CD14-positive monocyte (primary cell): ENCODE data around the gene PLCH1. TPM values are rescaled to one million over a fixed set of nuclear protein-coding genes. Genes with fewer than 3 reads are reported as not detected.

Source experiments
- DNase-seq, 3 donors: peaks; one replicate each; pipeline ENCODE4 v3.0.0-alpha.2; 2011 to 2022
- H2AFZ ChIP-seq: 2 replicates; pipeline ENCODE4 v1.6.0; 2012; ENCODE audit warnings: mild to moderate bottlenecking, low read depth, low read length, inconsistent platforms; ENCODE audit not compliant: insufficient read depth, poor library complexity, severe bottlenecking
- H3K27ac ChIP-seq, 2 donors: 1 replicate in 1 of 2; 2 replicates in 1 of 2; pipeline ENCODE4 v1.5.1; 2012 to 2013; ENCODE audit warnings: low read length in 2 of 2, control low read depth in 1 of 2, inconsistent platforms in 1 of 2, low read depth in 1 of 2, mild to moderate bottlenecking in 1 of 2
- H3K27me3 ChIP-seq, 2 donors: one replicate each; pipeline versions ENCODE4 v1.6.0 to v1.6.1; 2011 to 2013; ENCODE audit warnings: low read length in 2 of 2; ENCODE audit not compliant: control insufficient read depth in 2 of 2, insufficient read depth in 2 of 2
- H3K36me3 ChIP-seq, 2 donors: replicated peaks in 1 of 2; 1 replicate in 1 of 2; 2 replicates in 1 of 2; pipeline versions ENCODE4 v1.5.1 to v1.6.1; 2012 to 2013; ENCODE audit warnings: low read length in 2 of 2, control low read depth in 1 of 2, inconsistent platforms in 1 of 2, mild to moderate bottlenecking in 1 of 2; ENCODE audit not compliant: insufficient read depth in 2 of 2, control insufficient read depth in 1 of 2
- H3K4me1 ChIP-seq, 2 donors: 1 replicate in 1 of 2; 2 replicates in 1 of 2; pipeline versions ENCODE4 v1.5.1 to v1.6.1; 2012 to 2013; ENCODE audit warnings: low read length in 2 of 2, control low read depth in 1 of 2, inconsistent platforms in 1 of 2, mild to moderate bottlenecking in 1 of 2, moderate library complexity in 1 of 2; ENCODE audit not compliant: insufficient read depth in 2 of 2, control insufficient read depth in 1 of 2
- H3K4me2 ChIP-seq: replicated peaks from 2 replicates; pipeline ENCODE3; 2012; ENCODE audit warnings: low read length, moderate library complexity, mild to moderate bottlenecking; ENCODE audit not compliant: poor library complexity, severe bottlenecking; ENCODE audit errors: extremely low read depth
- H3K4me3 ChIP-seq, 3 experiments: fragments of 200-600 bp in 1 of 3; sonication (generic) in 1 of 3; replicated peaks in 1 of 3; 1 replicate in 2 of 3; 2 replicates in 1 of 3; pipeline ENCODE4 v1.5.1; 2011 to 2013; ENCODE audit warnings: low read length in 3 of 3, mild to moderate bottlenecking in 3 of 3, control low read depth in 2 of 3, low read depth in 2 of 3, inconsistent platforms in 1 of 3, moderate library complexity in 1 of 3
- H3K79me2 ChIP-seq: 2 replicates; pipeline ENCODE4 v1.6.0; 2012; ENCODE audit warnings: mild to moderate bottlenecking, control low read depth, inconsistent platforms, low read length, moderate library complexity; ENCODE audit not compliant: insufficient read depth
- H3K9ac ChIP-seq: 2 replicates; pipeline ENCODE4 v1.6.0; 2017; ENCODE audit warnings: low read length, mild to moderate bottlenecking; ENCODE audit not compliant: insufficient read depth, poor library complexity, severe bottlenecking
- H3K9me3 ChIP-seq, 2 donors: replicated peaks in 1 of 2; 1 replicate in 1 of 2; 2 replicates in 1 of 2; pipeline versions ENCODE4 v1.5.1 to v1.6.1; 2012 to 2013; ENCODE audit warnings: low read length in 2 of 2, control low read depth in 1 of 2; ENCODE audit not compliant: control insufficient read depth in 1 of 2, insufficient read depth in 1 of 2
- H4K20me1 ChIP-seq: 2 replicates; pipeline ENCODE4 v1.6.0; 2012; ENCODE audit warnings: mild to moderate bottlenecking, low read length, control low read depth, moderate library complexity; ENCODE audit not compliant: insufficient read depth
- H3K27ac Mint-ChIP-seq, 7 donors: one replicate each; pipeline ENCODE4 v1.8.0; 2020; ENCODE audit warnings: mild to moderate bottlenecking in 7 of 7, mixed read lengths in 7 of 7, moderate library complexity in 6 of 7, inconsistent platforms in 2 of 7
- H3K27me3 Mint-ChIP-seq, 3 donors: one replicate each; pipeline ENCODE4 v1.8.0; 2021 to 2022; ENCODE audit warnings: low read depth in 3 of 3, mild to moderate bottlenecking in 3 of 3, mixed read lengths in 3 of 3, moderate library complexity in 3 of 3, inconsistent platforms in 1 of 3
- H3K36me3 Mint-ChIP-seq, 2 donors: one replicate each; pipeline ENCODE4 v1.8.0; 2020; ENCODE audit warnings: mixed read lengths in 2 of 2, inconsistent platforms in 1 of 2, mild to moderate bottlenecking in 1 of 2
- H3K4me1 Mint-ChIP-seq: one replicate; pipeline ENCODE4 v1.8.0; 2020; ENCODE audit warnings: mild to moderate bottlenecking, mixed read lengths
- H3K4me3 Mint-ChIP-seq, 2 donors: one replicate each; pipeline ENCODE4 v1.8.0; 2020; ENCODE audit warnings: mild to moderate bottlenecking in 2 of 2, mixed read lengths in 2 of 2, moderate library complexity in 1 of 2
- H3K9me3 Mint-ChIP-seq, 7 donors: one replicate each; pipeline ENCODE4 v1.8.0; 2020 to 2022; ENCODE audit warnings: mixed read lengths in 7 of 7, mild to moderate bottlenecking in 6 of 7, moderate library complexity in 6 of 7, inconsistent platforms in 2 of 7
- WGBS: methylation state at CpG from one replicate; pipeline ENCODE4 v1.1.5; 2013; ENCODE audit warnings: missing lambda C conversion rate; ENCODE audit not compliant: insufficient coverage; 5-methylcytosine and 5-hydroxymethylcytosine counted together
- intact Hi-C, 2 donors: fragments of 100-400 bp; cut with micrococcal nuclease; formaldehyde crosslinking; loops; one replicate each; pipeline versions ENCODE4 v1.15.0 to v1.15.1; 2023
- polyA plus RNA-seq, 3 donors: library from polyadenylated mRNA; depleted of rRNA in 1 of 3; unstranded in 2 of 3; stranded (reverse) in 1 of 3; fragments of 300-500 nt in 2 of 3; fragments of >200 nt in 1 of 3; fragmentation: Illumina TruSeq in 2 of 3; gene quantifications; 1 replicate in 2 of 3; 2 replicates in 1 of 3; pipeline ENCODE4 v1.2.3, GENCODE V29; 2012 to 2021
- TF ChIP-seq, protein P1 (sequence below): fragments of 200-600 bp; IDR thresholded peaks from one replicate; pipeline ENCODE4 v1.8.0; 2022; ENCODE audit warnings: antibody characterized with exemption, mild to moderate bottlenecking

PLCH1 gene
- polyA plus RNA-seq, 3 donors = not detected

DNA sequence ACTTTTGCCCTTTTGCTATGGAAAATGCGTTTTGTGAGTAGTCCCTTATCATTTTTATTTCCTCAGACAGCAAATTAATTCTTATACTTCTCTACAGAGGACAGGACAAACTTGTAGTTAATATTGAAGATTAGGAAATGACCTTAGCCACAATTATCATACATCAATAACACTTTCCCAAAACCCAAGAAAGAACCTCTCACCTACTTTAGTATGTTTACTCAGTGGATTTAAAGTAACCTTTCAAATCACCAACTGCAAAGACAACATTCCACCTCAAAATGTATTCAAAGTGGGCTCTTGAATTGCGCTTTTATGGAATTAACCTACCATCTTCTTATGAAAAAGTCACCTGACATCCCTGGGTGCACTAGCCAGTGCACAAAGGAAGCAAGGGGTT lies 107.3 kb downstream of the PLCH1 start:
- no peaks in the 10 kb centered on the region for H3K4me1 Mint-ChIP-seq
- no peaks in the 10 kb centered on the region for H3K36me3 Mint-ChIP-seq

DNA sequence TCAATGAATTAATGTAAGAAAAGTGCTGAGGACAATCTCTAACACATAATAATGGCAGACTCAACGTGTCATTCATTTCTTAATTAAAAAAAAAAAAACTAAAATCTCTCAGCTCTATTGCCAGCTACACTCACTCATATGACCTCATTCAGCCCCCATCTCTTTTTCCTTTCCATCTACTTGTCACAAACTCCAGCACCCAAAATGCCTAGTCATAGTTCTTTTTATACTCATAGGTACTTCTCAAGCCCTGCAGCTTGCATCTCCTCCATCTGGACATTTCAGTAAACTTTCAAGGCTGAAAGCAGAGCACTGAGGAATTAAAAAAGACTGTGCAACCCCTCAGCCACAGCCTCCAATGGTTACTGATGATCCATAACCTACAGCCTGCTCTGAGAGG lies 109.8 kb downstream of the PLCH1 start:
- TF ChIP-seq, protein P1, sequence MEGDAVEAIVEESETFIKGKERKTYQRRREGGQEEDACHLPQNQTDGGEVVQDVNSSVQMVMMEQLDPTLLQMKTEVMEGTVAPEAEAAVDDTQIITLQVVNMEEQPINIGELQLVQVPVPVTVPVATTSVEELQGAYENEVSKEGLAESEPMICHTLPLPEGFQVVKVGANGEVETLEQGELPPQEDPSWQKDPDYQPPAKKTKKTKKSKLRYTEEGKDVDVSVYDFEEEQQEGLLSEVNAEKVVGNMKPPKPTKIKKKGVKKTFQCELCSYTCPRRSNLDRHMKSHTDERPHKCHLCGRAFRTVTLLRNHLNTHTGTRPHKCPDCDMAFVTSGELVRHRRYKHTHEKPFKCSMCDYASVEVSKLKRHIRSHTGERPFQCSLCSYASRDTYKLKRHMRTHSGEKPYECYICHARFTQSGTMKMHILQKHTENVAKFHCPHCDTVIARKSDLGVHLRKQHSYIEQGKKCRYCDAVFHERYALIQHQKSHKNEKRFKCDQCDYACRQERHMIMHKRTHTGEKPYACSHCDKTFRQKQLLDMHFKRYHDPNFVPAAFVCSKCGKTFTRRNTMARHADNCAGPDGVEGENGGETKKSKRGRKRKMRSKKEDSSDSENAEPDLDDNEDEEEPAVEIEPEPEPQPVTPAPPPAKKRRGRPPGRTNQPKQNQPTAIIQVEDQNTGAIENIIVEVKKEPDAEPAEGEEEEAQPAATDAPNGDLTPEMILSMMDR = no peak
- Mint-ChIP-seq H3K9me3 (peaks cover 0 to 4% (median 0%) of the 10 kb centered on the region in 7 donors), H3K36me3 (no peaks in the 10 kb centered on the region), H3K4me1 (no peaks in the 10 kb centered on the region), H3K27me3 (peaks cover 0 to 2% (median 0%) of the 10 kb centered on the region in 3 donors), H3K4me3 (no peak overlapping the region), H3K27ac (no peak overlapping the region)
- H2AFZ ChIP-seq = no peak overlapping the region
- no peaks in the 10 kb centered on the region for H4K20me1 ChIP-seq
- intact Hi-C loops = no loop called here
- no peaks in the 10 kb centered on the region for H3K9me3 ChIP-seq
- no peaks in the 10 kb centered on the region for H3K4me1 ChIP-seq
- H3K27me3 ChIP-seq = no peaks in the 10 kb centered on the region
- no peak for DNase-seq
- no peak overlapping the region for H3K9ac ChIP-seq
- no peaks in the 10 kb centered on the region for H3K36me3 ChIP-seq
- no peak overlapping the region for H3K27ac ChIP-seq
- no peak overlapping the region for H3K4me2 ChIP-seq
- H3K79me2 ChIP-seq = no peaks in the 10 kb centered on the region
- no peak overlapping the region for H3K4me3 ChIP-seq
- WGBS = 54% methylated on average over 1 of the region's 1 CpG

More for the DNA sequence above, 107.3 kb downstream of the PLCH1 start:
- 100% methylated on average over 1 of the region's 2 CpGs for WGBS
- intact Hi-C loops = no loop called here
- H3K27me3 Mint-ChIP-seq = peaks cover 0 to 3% (median 0%) of the 10 kb centered on the region in 3 donors
- no peak for DNase-seq
- Histone ChIP-seq H4K20me1 (no peaks in the 10 kb centered on the region), H2AFZ (no peak overlapping the region), H3K9ac (no peak overlapping the region), H3K9me3 (no peaks in the 10 kb centered on the region), H3K4me1 (no peaks in the 10 kb centered on the region), H3K4me2 (no peak overlapping the region), H3K4me3 (no peak overlapping the region), H3K27me3 (no peaks in the 10 kb centered on the region), H3K36me3 (no peaks in the 10 kb centered on the region), H3K27ac (no peak overlapping the region), H3K79me2 (no peaks in the 10 kb centered on the region)
- TF ChIP-seq, protein P1 = no peak
- peaks cover 0 to 4% (median 0%) of the 10 kb centered on the region in 7 donors for H3K9me3 Mint-ChIP-seq
- H3K4me3 Mint-ChIP-seq = no peak overlapping the region
- no peak overlapping the region for H3K27ac Mint-ChIP-seq
